ENCODE results near the gene GEMIN4. TPM values are rescaled to one million over a fixed set of nuclear protein-coding genes. Genes with fewer than 3 reads are reported as not detected.
A peak's percentile ranks its signal among the peaks of the same experiment; 100 is the strongest.
"Not testable (repeated sequence)": the region's sequence is repeated elsewhere in the genome, so short reads cannot be mapped to it uniquely, and the experiment has no call there.

GEMIN4 gene
- total RNA-seq, 1 donor from 2014 or later = 34.5 TPM

DNA sequence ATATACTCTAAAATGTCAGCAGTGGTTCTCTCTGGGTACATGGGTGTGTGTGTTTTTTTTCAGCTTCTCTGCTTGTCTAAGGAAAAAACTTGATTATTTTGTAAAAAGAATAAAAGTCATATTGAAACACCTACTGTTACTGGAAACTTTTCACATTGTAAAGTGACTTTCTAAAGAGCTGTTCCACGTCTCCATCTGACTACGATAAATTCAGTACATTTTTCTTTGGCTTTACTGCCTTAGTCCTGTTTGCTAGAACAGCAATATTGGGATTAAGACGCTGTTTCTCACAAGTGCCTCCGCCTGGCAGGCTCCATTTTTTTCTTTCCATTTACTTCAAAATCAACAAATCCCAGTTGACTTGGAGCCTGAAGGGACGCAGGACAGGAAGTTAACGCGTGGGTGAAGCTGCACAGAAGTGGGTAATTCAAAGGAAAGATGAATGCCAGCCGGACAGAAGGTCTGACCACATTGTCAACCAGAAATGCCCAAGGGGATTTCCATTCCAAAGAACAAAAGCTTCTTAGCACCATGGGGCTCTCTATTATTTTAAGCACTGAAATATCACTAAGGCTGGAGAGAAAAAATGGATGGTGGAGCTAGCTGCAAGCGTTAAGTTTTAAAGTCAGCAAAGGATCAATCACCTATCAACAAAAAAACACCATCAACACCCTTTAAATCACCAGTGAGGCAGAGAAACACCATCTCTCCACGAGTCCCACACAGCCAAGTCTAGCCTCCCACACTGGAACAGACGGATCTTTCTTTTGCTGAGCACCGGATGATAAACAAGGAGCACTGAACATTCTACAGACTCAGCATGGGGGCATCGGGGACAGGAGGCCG, 21.6 kb upstream of the GEMIN4 start:
- Mint-ChIP-seq H3K27me3 (no peaks in the 10 kb centered on the region), H3K36me3 (peaks cover 51% of the 10 kb centered on the region), H3K27ac (no peak overlapping the region), H3K4me1 (ENCODE audit: unreplicated experiment) (peaks cover 6% of the 10 kb centered on the region), H3K4me3 (peak overlapping the region; percentile 15), H3K9me3 (no peaks in the 10 kb centered on the region)
- DNase-seq (ENCODE audit: extremely low spot score, unreplicated experiment) = no peak
- TF ChIP-seq, protein P1, sequence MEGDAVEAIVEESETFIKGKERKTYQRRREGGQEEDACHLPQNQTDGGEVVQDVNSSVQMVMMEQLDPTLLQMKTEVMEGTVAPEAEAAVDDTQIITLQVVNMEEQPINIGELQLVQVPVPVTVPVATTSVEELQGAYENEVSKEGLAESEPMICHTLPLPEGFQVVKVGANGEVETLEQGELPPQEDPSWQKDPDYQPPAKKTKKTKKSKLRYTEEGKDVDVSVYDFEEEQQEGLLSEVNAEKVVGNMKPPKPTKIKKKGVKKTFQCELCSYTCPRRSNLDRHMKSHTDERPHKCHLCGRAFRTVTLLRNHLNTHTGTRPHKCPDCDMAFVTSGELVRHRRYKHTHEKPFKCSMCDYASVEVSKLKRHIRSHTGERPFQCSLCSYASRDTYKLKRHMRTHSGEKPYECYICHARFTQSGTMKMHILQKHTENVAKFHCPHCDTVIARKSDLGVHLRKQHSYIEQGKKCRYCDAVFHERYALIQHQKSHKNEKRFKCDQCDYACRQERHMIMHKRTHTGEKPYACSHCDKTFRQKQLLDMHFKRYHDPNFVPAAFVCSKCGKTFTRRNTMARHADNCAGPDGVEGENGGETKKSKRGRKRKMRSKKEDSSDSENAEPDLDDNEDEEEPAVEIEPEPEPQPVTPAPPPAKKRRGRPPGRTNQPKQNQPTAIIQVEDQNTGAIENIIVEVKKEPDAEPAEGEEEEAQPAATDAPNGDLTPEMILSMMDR (conservative IDR thresholded peaks at IDR 0.05) = no peak

DNA sequence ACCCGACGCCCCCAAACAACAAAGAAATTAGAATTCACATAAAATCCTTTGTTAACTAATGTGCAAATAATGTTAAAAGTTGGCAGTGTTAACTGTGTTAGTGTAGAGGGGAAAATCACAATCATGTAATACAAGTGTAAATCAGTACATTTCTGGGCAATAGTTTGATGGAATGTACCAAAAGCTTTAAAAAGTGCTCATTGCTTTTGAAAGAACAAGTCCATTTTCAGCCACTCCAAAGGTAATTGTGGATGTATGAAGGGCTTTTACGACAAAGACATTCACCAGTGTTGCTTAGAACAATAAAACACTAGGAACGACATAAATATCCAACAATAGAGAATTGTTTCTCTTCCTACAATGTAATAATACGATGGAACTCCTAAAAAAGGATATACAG, 21.0 kb upstream of the GEMIN4 start:
- no peaks in the 10 kb centered on the region for H3K9me3 Mint-ChIP-seq
- no peak for DNase-seq (ENCODE audit: extremely low spot score, unreplicated experiment)
- TF ChIP-seq, protein P1 (conservative IDR thresholded peaks at IDR 0.05) = no peak
- peaks cover 6% of the 10 kb centered on the region for H3K4me1 Mint-ChIP-seq (ENCODE audit: unreplicated experiment)
- H3K4me3 Mint-ChIP-seq = no peak overlapping the region
- H3K27me3 Mint-ChIP-seq = no peaks in the 10 kb centered on the region
- peaks cover 46% of the 10 kb centered on the region for H3K36me3 Mint-ChIP-seq
- no peak overlapping the region for H3K27ac Mint-ChIP-seq

DNA sequence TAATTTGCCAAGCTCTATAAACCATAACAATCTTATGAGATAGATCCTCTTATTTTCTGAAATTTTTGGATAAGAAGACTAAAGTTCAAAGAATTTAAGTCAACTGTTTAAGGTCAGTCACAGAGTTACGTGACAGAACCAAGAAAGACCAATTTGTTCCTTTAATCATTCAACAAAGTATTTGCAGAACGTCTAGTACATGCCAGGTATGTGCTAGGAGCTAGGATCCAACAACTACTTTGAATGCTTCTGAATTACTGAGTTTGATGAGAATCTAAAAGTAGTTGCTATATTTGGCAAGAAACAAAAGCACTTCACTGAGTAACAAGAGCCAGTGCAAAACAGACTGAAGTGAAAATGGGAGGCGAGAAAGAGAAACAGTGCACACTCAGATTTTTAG, 15.0 kb upstream of the GEMIN4 start:
- H3K9me3 Mint-ChIP-seq = no peaks in the 10 kb centered on the region
- no peaks in the 10 kb centered on the region for H3K4me1 Mint-ChIP-seq (ENCODE audit: unreplicated experiment)
- TF ChIP-seq, protein P1 (conservative IDR thresholded peaks at IDR 0.05) = no peak
- peaks cover 21% of the 10 kb centered on the region for H3K36me3 Mint-ChIP-seq
- H3K27ac Mint-ChIP-seq = no peak overlapping the region
- no peak overlapping the region for H3K4me3 Mint-ChIP-seq
- DNase-seq (ENCODE audit: extremely low spot score, unreplicated experiment) = no peak
- H3K27me3 Mint-ChIP-seq = no peaks in the 10 kb centered on the region

DNA sequence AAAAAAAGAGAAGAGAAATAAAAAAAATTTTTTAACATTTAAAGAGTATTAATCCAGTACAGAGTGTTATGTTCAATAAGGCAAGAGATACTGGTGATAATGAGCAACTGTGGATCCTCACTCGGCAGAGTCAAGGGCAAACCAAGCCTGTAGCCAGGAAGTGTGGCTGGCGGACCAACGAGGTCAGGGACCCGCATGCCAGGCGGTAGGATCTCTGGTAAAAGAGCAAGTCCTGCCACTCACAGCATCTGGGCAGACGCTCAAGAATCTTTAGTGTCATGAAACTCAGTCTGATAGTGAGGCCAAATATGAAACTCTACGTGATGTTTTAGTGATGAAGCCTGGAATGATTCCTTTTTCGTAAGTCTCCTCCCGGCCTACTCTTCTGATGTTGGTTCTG, 8.3 kb upstream of the GEMIN4 start:
- no peaks in the 10 kb centered on the region for H3K9me3 Mint-ChIP-seq

DNA sequence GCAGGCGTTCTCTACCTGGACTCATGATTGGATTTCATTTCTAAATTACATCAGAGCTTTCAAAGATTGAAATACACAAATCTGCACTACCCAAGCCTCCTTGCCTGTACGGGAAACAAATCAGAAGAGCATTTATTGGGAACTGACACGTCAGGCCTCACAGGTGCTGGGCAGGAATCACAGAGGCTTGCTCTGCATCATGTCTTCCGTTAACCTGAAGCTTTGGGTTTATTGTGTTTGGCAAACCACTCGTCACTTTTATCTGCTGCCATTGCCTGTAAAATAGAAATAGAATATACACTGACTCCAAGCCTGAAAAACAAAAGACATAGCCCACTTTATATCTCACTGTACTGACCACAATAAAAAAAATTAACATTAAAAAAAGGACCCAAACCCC, 7.9 kb upstream of the GEMIN4 start:
- no peak overlapping the region for H3K27ac Mint-ChIP-seq
- TF ChIP-seq, protein P1 (conservative IDR thresholded peaks at IDR 0.05) = no peak
- H3K27me3 Mint-ChIP-seq = no peaks in the 10 kb centered on the region
- no peaks in the 10 kb centered on the region for H3K9me3 Mint-ChIP-seq
- H3K4me3 Mint-ChIP-seq = no peak overlapping the region
- peaks cover 13% of the 10 kb centered on the region for H3K4me1 Mint-ChIP-seq (ENCODE audit: unreplicated experiment)
- DNase-seq (ENCODE audit: extremely low spot score, unreplicated experiment) = no peak
- H3K36me3 Mint-ChIP-seq = peaks cover 38% of the 10 kb centered on the region

More for the DNA sequence above, 8.3 kb upstream of the GEMIN4 start:
- TF ChIP-seq, protein P1 (conservative IDR thresholded peaks at IDR 0.05) = no peak
- Mint-ChIP-seq H3K36me3 (peaks cover 42% of the 10 kb centered on the region), H3K27ac (no peak overlapping the region), H3K27me3 (no peaks in the 10 kb centered on the region), H3K4me3 (no peak overlapping the region), H3K4me1 (ENCODE audit: unreplicated experiment) (peaks cover 9% of the 10 kb centered on the region)
- DNase-seq (ENCODE audit: extremely low spot score, unreplicated experiment) = no peak

DNA sequence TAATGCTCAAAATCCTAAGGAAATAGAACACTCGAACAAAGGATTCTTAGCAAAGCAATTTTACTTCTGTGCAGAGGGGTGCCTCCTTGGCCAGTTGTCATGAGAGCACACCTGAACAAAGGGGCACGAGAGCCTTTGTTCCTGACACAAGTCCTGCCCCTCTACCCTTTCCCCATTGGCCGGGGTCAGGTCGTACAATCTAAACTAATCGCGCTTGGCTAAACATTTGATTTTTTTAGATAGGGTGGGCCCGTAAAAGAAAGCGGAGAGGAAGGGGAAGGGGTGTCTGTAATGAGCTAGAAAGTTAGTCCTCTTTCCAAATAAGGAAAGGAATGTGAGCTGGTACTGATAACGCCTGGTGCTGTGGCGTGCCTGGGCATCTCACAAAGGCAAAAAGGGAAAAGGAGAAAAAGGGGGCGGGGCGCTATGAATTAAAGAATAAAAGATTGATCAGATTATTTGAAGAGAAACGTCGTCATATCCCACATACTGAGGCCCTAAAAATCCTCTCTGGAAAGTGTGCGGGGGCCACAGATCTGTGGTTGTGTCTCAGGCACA, 4.0 kb upstream of the GEMIN4 start:
- not testable (repeated sequence) for DNase-seq (ENCODE audit: extremely low spot score, unreplicated experiment); H3K9me3 Mint-ChIP-seq; H3K27me3 Mint-ChIP-seq
- peaks cover 24% of the 10 kb centered on the region for H3K4me1 Mint-ChIP-seq (ENCODE audit: unreplicated experiment)
- peaks cover 28% of the 10 kb centered on the region for H3K36me3 Mint-ChIP-seq
- peak overlapping the region; percentile 73 for H3K27ac Mint-ChIP-seq
- peak overlapping the region; percentile 3 for H3K4me3 Mint-ChIP-seq

DNA sequence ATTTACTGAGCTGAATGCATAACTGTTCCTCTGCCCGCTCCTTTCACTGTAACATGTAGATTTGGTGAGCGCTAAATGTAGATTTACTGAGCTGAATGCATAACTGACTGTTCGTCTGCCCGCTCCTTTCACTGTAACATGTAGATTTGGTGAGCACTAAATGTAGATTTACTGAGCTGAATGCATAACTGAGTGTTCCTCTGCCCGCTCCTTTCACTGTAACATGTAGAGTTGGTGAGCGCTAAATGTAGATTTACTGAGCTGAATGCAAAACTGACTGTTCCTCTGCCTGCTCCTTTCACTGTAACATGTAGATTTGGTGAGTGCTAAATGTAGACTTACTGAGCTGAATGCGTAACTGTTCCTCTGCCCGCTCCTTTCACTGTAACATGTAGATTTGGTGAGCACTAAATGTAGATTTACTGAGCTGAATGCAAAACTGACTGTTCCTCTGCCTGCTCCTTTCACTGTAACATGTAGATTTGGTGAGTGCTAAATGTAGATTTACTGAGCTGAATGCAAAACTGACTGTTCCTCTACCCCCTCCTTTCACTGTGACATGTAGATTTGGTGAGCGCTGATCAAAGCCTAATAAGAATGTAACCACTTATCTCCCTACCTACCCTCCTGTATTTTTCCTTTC, 3.4 kb upstream of the GEMIN4 start:
- Mint-ChIP-seq H3K27ac (peak overlapping the region; percentile 73), H3K4me3 (peak overlapping the region; percentile 3), H3K36me3 (peaks cover 25% of the 10 kb centered on the region), H3K4me1 (ENCODE audit: unreplicated experiment) (peaks cover 30% of the 10 kb centered on the region)
- not testable (repeated sequence) for H3K9me3 Mint-ChIP-seq; DNase-seq (ENCODE audit: extremely low spot score, unreplicated experiment); H3K27me3 Mint-ChIP-seq
